Lower leg skin (tissue), 3 donors: ENCODE data around the gene RBM33.

Experiments
- CTCF ChIP-seq, 3 donors: fragments of 450-650 bp; IDR thresholded peaks; one replicate each; pipeline ENCODE4 v1.5.1; 2016; ENCODE audit warnings: antibody characterized with exemption in 3 of 3, mild to moderate bottlenecking in 3 of 3, moderate library complexity in 2 of 3
- POLR2A ChIP-seq, 2 donors: fragments of 450-650 bp; IDR thresholded peaks; one replicate each; pipeline ENCODE4 v1.6.1; 2016 to 2017; ENCODE audit warnings: antibody characterized with exemption in 2 of 2, mild to moderate bottlenecking in 1 of 2, moderate library complexity in 1 of 2

GRCh38 chr7:155728116-155728515, 83.7 kb downstream of the RBM33 start:
- no peak for TF ChIP-seq CTCF (IDR thresholded peaks at IDR 0.05)
- TF ChIP-seq POLR2A (IDR thresholded peaks at IDR 0.05): no peak
